Measurements from ENCODE around the gene ROR2.

GRCh38 chr9:91899594-91899993, 50.4 kb downstream of the ROR2 start:
- TF ChIP-seq EZH2 (IDR thresholded peaks at IDR 0.05) (no peak), POLR2AphosphoS5 (IDR thresholded peaks at IDR 0.05; ENCODE audit: borderline replicate concordance, low read depth, low read length) (no peak)

Measured in SK-N-MC (cell line).